ENCODE results near the gene ANAPC1. TPM values are rescaled to one million over a fixed set of nuclear protein-coding genes. Genes with fewer than 3 reads are reported as not detected.

ANAPC1 gene
- total and polyA plus RNA-seq, 9 of the 15 experiments (the other 6 are each of a cell fraction or from before 2014, with no cell fraction given): 14.0 to 126 (median 78.2) TPM

GRCh38 chr2:111919794-111920608 is 36.0 kb upstream of the ANAPC1 start (continued):
- TF ChIP-seq ZNF398 (CRISPR knock-in tag; IDR thresholded peaks at IDR 0.05): no peak

GRCh38 chr2:111919365-111919764 is 35.4 kb upstream of the ANAPC1 start:
- 4% methylated on average over 2 of the region's 2 CpGs for WGBS (ENCODE audit: insufficient coverage, low coverage, missing lambda C conversion rate)
- Histone ChIP-seq H4K20me1 (replicated peaks; ENCODE audit: control insufficient read depth, insufficient read depth, low read length) (no peaks in the 10 kb centered on the region), H3K9me3 (replicated peaks; ENCODE audit: control insufficient read depth, insufficient read depth, low read depth, low read length) (no peaks in the 10 kb centered on the region), H3K4me1 (replicated peaks in 1 of 2; ENCODE audit: control insufficient read depth in 2 of 2, insufficient read depth in 2 of 2, low read length in 2 of 2) (peaks cover 8 to 16% of the 10 kb centered on the region in 2 experiments; a peak in 4 of 5 replicates), H3K27me3 (ENCODE audit: control insufficient read depth in 2 of 2, insufficient read depth in 2 of 2, low read length in 2 of 2) (no peaks in the 10 kb centered on the region; a peak in 1 of 5 replicates), H2AFZ (ENCODE audit: low read depth, low read length) (no peak overlapping the region), H3K79me2 (ENCODE audit: control insufficient read depth, insufficient read depth, low read length) (no peaks in the 10 kb centered on the region), H3K27ac (ENCODE audit: extremely low read depth, low read depth, low read length) (no peak overlapping the region), H3K4me3 (no peak overlapping the region), H3K9me1 (ENCODE audit: control insufficient read depth, insufficient read depth, low read length) (no peaks in the 10 kb centered on the region), H3K4me2 (ENCODE audit: insufficient read depth, low read length) (no peak overlapping the region), H3K36me3 (ENCODE audit: control insufficient read depth, insufficient read depth, low read length) (no peaks in the 10 kb centered on the region), H3K9ac (ENCODE audit: insufficient read depth in 1 of 2, low read depth in 2 of 2, low read length in 2 of 2) (no peak overlapping the region)
- in situ Hi-C loops (cut with MboI) (no loop called here), intact Hi-C loops (cut with micrococcal nuclease) (no loop called here)
- ATAC-seq: peak; percentile 80
- no TSS peak for BruUV-seq (replicated peaks)
- ChIA-PET CTCF (ENCODE audit: low intra/inter-chr PET ratio) (no interaction called here), POLR2A (interaction anchor here (0.8 to 1.4 kb wide), 4 partner anchors 8 to 68 kb away, joined by 3 to 5 read pairs (median 4); no protein-coding TSS in a partner anchor)
- FAIRE-seq: peak; percentile 65
- DNase-seq (ENCODE audit: extremely low read depth in 1 of 4, low spot score in 3 of 4): peak; percentile 33 to 50 (median 38)
- TF ChIP-seq CTCF (IDR thresholded peaks at IDR 0.05 in 2 of 3, conservative IDR thresholded peaks at IDR 0.05 in 1 of 3; ENCODE audit: insufficient read depth in 2 of 3, low read depth in 1 of 3, low read length in 3 of 3) (peak; percentile 50 to 57 (median 51); a peak in 4 of 6 replicates), RAD21 (CRISPR knock-in tag; conservative IDR thresholded peaks at IDR 0.05 in 1 of 2, IDR thresholded peaks at IDR 0.05 in 1 of 2) (peak; percentile 17 to 51; a peak in 3 of 4 replicates), YBX1 (IDR thresholded peaks at IDR 0.05) (no peak), ZNF707 (CRISPR knock-in tag; conservative IDR thresholded peaks at IDR 0.05) (no peak), FOXA1 (IDR thresholded peaks at IDR 0.05; ENCODE audit: borderline replicate concordance) (no peak), ZNF395 (CRISPR knock-in tag; IDR thresholded peaks at IDR 0.05) (no peak), ARHGAP35 (IDR thresholded peaks at IDR 0.05; ENCODE audit: partially characterized antibody) (no peak), NCOA2 (IDR thresholded peaks at IDR 0.05; ENCODE audit: partially characterized antibody in 2 of 2) (no peak), HINFP (tag; conservative IDR thresholded peaks at IDR 0.05; ENCODE audit: low read depth) (no peak)

Data from K562 (cell line).